GM12878 (cell line): ENCODE data around the gene PRKCB. TPM values are rescaled to one million over a fixed set of nuclear protein-coding genes. Genes with fewer than 3 reads are reported as not detected.

Source experiments
- BACH1 ChIP-seq: fragments of 450-650 bp; IDR thresholded peaks from 2 replicates; pipeline ENCODE4 v1.6.1; 2017; ENCODE audit warnings: mild to moderate bottlenecking, borderline replicate concordance
- BCL11A ChIP-seq: IDR thresholded peaks from 2 replicates; pipeline ENCODE4 v1.6.1; 2011; ENCODE audit warnings: low read depth, low read length
- BMI1 ChIP-seq: fragments of 450-650 bp; IDR thresholded peaks from 2 replicates; pipeline ENCODE4 v1.6.1; 2016; ENCODE audit warnings: mild to moderate bottlenecking, moderate library complexity, borderline replicate concordance
- CEBPZ ChIP-seq: fragments of 150-350 bp; IDR thresholded peaks from 2 replicates; pipeline ENCODE4 v1.6.1; 2016; ENCODE audit warnings: low read depth, low read length
- CUX1 ChIP-seq: IDR thresholded peaks from 2 replicates; pipeline ENCODE4 v1.6.1; 2012; ENCODE audit warnings: improper control_type of control experiment, low read depth, low read length; ENCODE audit not compliant: insufficient replicate concordance
- EZH2 ChIP-seq: IDR thresholded peaks from 2 replicates; pipeline ENCODE4 v1.6.1; 2012; ENCODE audit warnings: low read depth, mild to moderate bottlenecking, control low read depth, inconsistent platforms, low read length, borderline replicate concordance; ENCODE audit not compliant: control insufficient read depth
- FOXK2 ChIP-seq: fragments of 450-650 bp; IDR thresholded peaks from 2 replicates; pipeline ENCODE4 v1.6.1; 2017; ENCODE audit warnings: mild to moderate bottlenecking, moderate library complexity
- IRF3 ChIP-seq: fragments of 450-650 bp; IDR thresholded peaks from 2 replicates; pipeline ENCODE4 v1.6.1; 2014; ENCODE audit warnings: mild to moderate bottlenecking
- NFIC ChIP-seq: IDR thresholded peaks from 2 replicates; pipeline ENCODE4 v1.6.1; 2012; ENCODE audit warnings: low read depth, mild to moderate bottlenecking, inconsistent platforms, low read length, moderate library complexity
- PBX3 ChIP-seq: IDR thresholded peaks from 2 replicates; pipeline ENCODE4 v1.6.1; 2011; ENCODE audit warnings: mild to moderate bottlenecking, low read depth, low read length, moderate library complexity; ENCODE audit not compliant: insufficient replicate concordance
- POLR2AphosphoS2 ChIP-seq: IDR thresholded peaks from 2 replicates; pipeline ENCODE4 v1.6.1; 2011; ENCODE audit warnings: low read depth, mild to moderate bottlenecking, low read length, improper control_type of control experiment, moderate library complexity
- SIN3A ChIP-seq: IDR thresholded peaks from 2 replicates; pipeline ENCODE4 v1.6.1; 2012; ENCODE audit warnings: low read depth, low read length, improper control_type of control experiment
- TCF7 ChIP-seq: IDR thresholded peaks from 2 replicates; pipeline ENCODE4 v1.6.1; 2014; ENCODE audit warnings: antibody characterized with exemption, borderline replicate concordance
- USF1 ChIP-seq: IDR thresholded peaks from 2 replicates; pipeline ENCODE4 v1.6.1; 2011; ENCODE audit warnings: borderline replicate concordance, low read depth, mild to moderate bottlenecking, moderate library complexity, mixed read lengths, low read length; ENCODE audit not compliant: insufficient read depth; ENCODE audit errors: extremely low read length
- ZBED1 ChIP-seq: IDR thresholded peaks from 2 replicates; pipeline ENCODE4 v1.6.1; 2016; ENCODE audit warnings: borderline replicate concordance
- ZNF207 ChIP-seq: fragments of 450-650 bp; IDR thresholded peaks from 2 replicates; pipeline ENCODE4 v1.6.1; 2014; ENCODE audit warnings: antibody characterized with exemption, mild to moderate bottlenecking, borderline replicate concordance
- ZNF217 ChIP-seq: fragments of 450-650 bp; IDR thresholded peaks from 2 replicates; pipeline ENCODE4 v1.6.1; 2017; ENCODE audit warnings: antibody characterized with exemption, mild to moderate bottlenecking
- ZNF274 ChIP-seq: IDR thresholded peaks from one replicate; pipeline ENCODE4 v1.8.0; 2011; ENCODE audit not compliant: insufficient read length, insufficient read depth
- polyA plus RNA-seq, 11 experiments: library from polyadenylated mRNA; depleted of rRNA in 4 of 11; unstranded in 6 of 11; stranded (reverse) in 5 of 11; fragments of >200 nt; fragmentation: Nextera tagmentation in 4 of 11; fragmentation: Illumina TruSeq in 1 of 11; extraction: Ambion mirVana in 4 of 11; extraction: Trizol in 1 of 11; gene quantifications; 1 replicate in 1 of 11; 2 replicates in 10 of 11; pipeline versions ENCODE4 v1.2.1 to v1.2.3, GENCODE V29; 2011 to 2016; ENCODE audit warnings: inconsistent platforms in 2 of 11, missing spikeins in 2 of 11, low read depth in 1 of 11
- total RNA-seq, 4 experiments: library from RNA; depleted of rRNA in 3 of 4; stranded (reverse); fragments of >200 nt in 3 of 4; fragmentation: Illumina TruSeq in 1 of 4; extraction: Trizol in 1 of 4; gene quantifications; 2 replicates each; pipeline versions ENCODE4 v1.2.1 to v1.2.3, GENCODE V29; 2013 to 2021

The PRKCB gene
- total and polyA plus RNA-seq, 10 of the 15 experiments (the other 5 are each of a cell fraction or from before 2014, with no cell fraction given) = 21.4 to 158 (median 97.3) TPM

GRCh38 chr16:23842137-23842600, 6.4 kb downstream of the PRKCB start (continued):
- TF ChIP-seq CUX1 = peak; percentile 94
- no peak for TF ChIP-seq ZNF274
- no peak for TF ChIP-seq POLR2AphosphoS2
- no peak for TF ChIP-seq SIN3A
- TF ChIP-seq PBX3 = no peak
- TF ChIP-seq BMI1 = peak; percentile 76
- peak; percentile 83; the same call in 1 of the 2 replicates for TF ChIP-seq BACH1
- no peak for TF ChIP-seq CEBPZ
- TF ChIP-seq IRF3 = no peak
- peak; percentile 58; the same call in 1 of the 2 replicates for TF ChIP-seq ZNF207
- TF ChIP-seq EZH2 = no peak
- no peak for TF ChIP-seq FOXK2
- TF ChIP-seq TCF7 = peak; percentile 96
- TF ChIP-seq ZBED1 = peak; percentile 97
- no peak for TF ChIP-seq USF1
- TF ChIP-seq ZNF217 = peak; percentile 99
- peak; percentile 95 for TF ChIP-seq NFIC
- TF ChIP-seq BCL11A = peak; percentile 97
- TF ChIP-seq, all 136 proteins: peak for 68
